GM18951 (cell line): Measurements from ENCODE around the gene SAA1.

ENCODE experiments used
- POLR2A ChIP-seq: IDR thresholded peaks from 4 replicates; pipeline ENCODE4 v1.6.1; 2011; ENCODE audit warnings: mild to moderate bottlenecking; ENCODE audit not compliant: insufficient read length, insufficient read depth; ENCODE audit errors: extremely low read depth
- in situ Hi-C: fragments of 300-500 bp; cut with MboI; formaldehyde crosslinking; loops from one replicate; pipeline ENCODE4 v1.12.0; 2022; ENCODE audit warnings: low sequenced_read_pairs, mixed read lengths, inconsistent platforms; ENCODE audit not compliant: unreplicated experiment

Gene SAA1

GRCh38 chr11:18265949-18266348 lies at the start of gene SAA1:
Gene SAA1, plus strand, starts transcription at chr11:18266264. Its CDS starts 624 bp downstream, at chr11:18266888.
- no peak for TF ChIP-seq POLR2A
- in situ Hi-C loops: no loop called here

- TF ChIP-seq POLR2A: no peak
- in situ Hi-C loops: no loop called here
Measured at GRCh38 chr11:18221274-18221876, 44.7 kb upstream of the SAA1 start.

- no peak for TF ChIP-seq POLR2A
- in situ Hi-C loops: no loop called here
Measured at GRCh38 chr11:18222814-18223421, 43.1 kb upstream of the SAA1 start.

- in situ Hi-C loops: no loop called here
Measured at GRCh38 chr11:18223591-18224387, 42.3 kb upstream of the SAA1 start.

GRCh38 chr11:18225913-18226312 lies 40.2 kb upstream of the SAA1 start:
- no peak for TF ChIP-seq POLR2A
- in situ Hi-C loops: no loop called here

More at GRCh38 chr11:18223591-18224387, 42.3 kb upstream of the SAA1 start:
- no peak for TF ChIP-seq POLR2A

- TF ChIP-seq POLR2A: no peak
- in situ Hi-C loops: no loop called here
Measured at GRCh38 chr11:18229501-18229900, 36.6 kb upstream of the SAA1 start.

GRCh38 chr11:18230859-18231258 lies 35.2 kb upstream of the SAA1 start:
- no peak for TF ChIP-seq POLR2A
- in situ Hi-C loops: no loop called here

- in situ Hi-C loops: no loop called here
- no peak for TF ChIP-seq POLR2A
Measured at GRCh38 chr11:18233912-18234311, 32.2 kb upstream of the SAA1 start.

GRCh38 chr11:18235394-18236334 lies 30.4 kb upstream of the SAA1 start:
- in situ Hi-C loops: no loop called here
- no peak for TF ChIP-seq POLR2A

- TF ChIP-seq POLR2A: no peak
- in situ Hi-C loops: no loop called here
Measured at GRCh38 chr11:18236664-18237356, 29.3 kb upstream of the SAA1 start, which contains the start of gene SAA4. Gene SAA4, minus strand, starts transcription at chr11:18236802. Its CDS starts 876 bp downstream, at chr11:18235926.

GRCh38 chr11:18239655-18240054 lies 26.4 kb upstream of the SAA1 start:
- in situ Hi-C loops: no loop called here
- TF ChIP-seq POLR2A: no peak

GRCh38 chr11:18243783-18244362 lies 22.2 kb upstream of the SAA1 start:
- no peak for TF ChIP-seq POLR2A
- in situ Hi-C loops: no loop called here
